ENCODE measurements around the gene SCN4A. TPM values are rescaled to one million over a fixed set of nuclear protein-coding genes. Genes with fewer than 3 reads are reported as not detected.
A peak's percentile ranks its signal among the peaks of the same experiment; 100 is the strongest.

Gene SCN4A
- total RNA-seq, 1 donor from 2014 or later, result not detected

GRCh38 chr17:64016231-64016784 is 43.6 kb upstream of the SCN4A start:
- Mint-ChIP-seq H3K4me1 (ENCODE audit: unreplicated experiment) (peaks cover 8% of the 10 kb centered on the region), H3K4me3 (ENCODE audit: unreplicated experiment) (no peak overlapping the region), H3K27ac (ENCODE audit: unreplicated experiment) (no peak overlapping the region), H3K36me3 (ENCODE audit: unreplicated experiment) (no peaks in the 10 kb centered on the region), H3K9me3 (ENCODE audit: unreplicated experiment) (no peaks in the 10 kb centered on the region), H3K27me3 (ENCODE audit: unreplicated experiment) (peaks cover 48% of the 10 kb centered on the region)
- no peak for DNase-seq (ENCODE audit: extremely low spot score, unreplicated experiment)
- TF ChIP-seq CTCF (IDR thresholded peaks at IDR 0.05), result peak; percentile 23

GRCh38 chr17:64015447-64015846 is 42.7 kb upstream of the SCN4A start:
- no peak for TF ChIP-seq CTCF (IDR thresholded peaks at IDR 0.05)
- Mint-ChIP-seq H3K9me3 (ENCODE audit: unreplicated experiment) (no peaks in the 10 kb centered on the region), H3K36me3 (ENCODE audit: unreplicated experiment) (no peaks in the 10 kb centered on the region), H3K4me3 (ENCODE audit: unreplicated experiment) (no peak overlapping the region), H3K27me3 (ENCODE audit: unreplicated experiment) (peaks cover 53% of the 10 kb centered on the region), H3K4me1 (ENCODE audit: unreplicated experiment) (peaks cover 8% of the 10 kb centered on the region), H3K27ac (ENCODE audit: unreplicated experiment) (no peak overlapping the region)
- no peak for DNase-seq (ENCODE audit: extremely low spot score, unreplicated experiment)

GRCh38 chr17:64009571-64010402 is 37.1 kb upstream of the SCN4A start:
- TF ChIP-seq CTCF (IDR thresholded peaks at IDR 0.05), result no peak
- Mint-ChIP-seq H3K4me1 (ENCODE audit: unreplicated experiment) (peaks cover 15% of the 10 kb centered on the region), H3K36me3 (ENCODE audit: unreplicated experiment) (no peaks in the 10 kb centered on the region), H3K9me3 (ENCODE audit: unreplicated experiment) (no peaks in the 10 kb centered on the region), H3K4me3 (ENCODE audit: unreplicated experiment) (no peak overlapping the region), H3K27ac (ENCODE audit: unreplicated experiment) (no peak overlapping the region), H3K27me3 (ENCODE audit: unreplicated experiment) (peaks cover 32% of the 10 kb centered on the region)
- DNase-seq (ENCODE audit: extremely low spot score, unreplicated experiment), result no peak

GRCh38 chr17:64008830-64009229 is 36.1 kb upstream of the SCN4A start:
- TF ChIP-seq CTCF (IDR thresholded peaks at IDR 0.05), result no peak
- no peak for DNase-seq (ENCODE audit: extremely low spot score, unreplicated experiment)
- H3K36me3 Mint-ChIP-seq (ENCODE audit: unreplicated experiment), result no peaks in the 10 kb centered on the region
- peaks cover 10% of the 10 kb centered on the region for H3K4me1 Mint-ChIP-seq (ENCODE audit: unreplicated experiment)
- no peaks in the 10 kb centered on the region for H3K9me3 Mint-ChIP-seq (ENCODE audit: unreplicated experiment)
- H3K4me3 Mint-ChIP-seq (ENCODE audit: unreplicated experiment), result no peak overlapping the region
- H3K27ac Mint-ChIP-seq (ENCODE audit: unreplicated experiment), result no peak overlapping the region
- H3K27me3 Mint-ChIP-seq (ENCODE audit: unreplicated experiment), result peaks cover 27% of the 10 kb centered on the region

- H3K4me3 Mint-ChIP-seq (ENCODE audit: unreplicated experiment), result no peak overlapping the region
- no peak overlapping the region for H3K27ac Mint-ChIP-seq (ENCODE audit: unreplicated experiment)
- peaks cover 24% of the 10 kb centered on the region for H3K27me3 Mint-ChIP-seq (ENCODE audit: unreplicated experiment)
- H3K9me3 Mint-ChIP-seq (ENCODE audit: unreplicated experiment), result no peaks in the 10 kb centered on the region
- no peak for TF ChIP-seq CTCF (IDR thresholded peaks at IDR 0.05)
- no peaks in the 10 kb centered on the region for H3K36me3 Mint-ChIP-seq (ENCODE audit: unreplicated experiment)
- H3K4me1 Mint-ChIP-seq (ENCODE audit: unreplicated experiment), result peaks cover 10% of the 10 kb centered on the region
- DNase-seq (ENCODE audit: extremely low spot score, unreplicated experiment), result no peak
These were observed 35.6 kb upstream of the SCN4A start for GRCh38 chr17:64008346-64008745.
